Stimulated activated CD4-positive, alpha-beta T cell treated with anti-CD3 and anti-CD28 coated beads, Interleukin-12 subunit alpha, Interleukin-12 subunit beta, amount 100 ng/mL, for 4 hours (primary cell): Measurements from ENCODE around the gene MMP1.

Source experiments
- DNase-seq: peaks from one replicate; pipeline ENCODE4 v3.0.0-alpha.2; 2020

Gene MMP1

DNA sequence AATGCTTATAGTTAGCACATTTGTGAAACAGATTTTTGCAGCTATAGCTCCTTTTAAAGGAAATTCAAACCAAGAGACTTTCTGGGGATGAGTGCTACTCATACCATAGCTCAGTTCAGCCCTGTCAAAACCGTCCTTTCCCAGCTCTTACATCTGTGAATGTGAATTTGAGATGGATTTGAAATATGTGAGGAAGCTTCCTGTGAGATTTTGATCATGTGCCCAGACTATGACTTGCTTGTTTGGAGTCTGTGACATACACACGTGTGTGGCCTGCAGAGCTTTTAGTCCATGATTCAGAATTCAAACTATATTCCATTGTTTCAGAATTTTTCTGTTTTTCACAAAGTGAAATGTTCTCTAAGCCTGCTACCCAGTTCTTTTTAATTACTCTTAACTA, 4.4 kb upstream of the MMP1 start:
- DNase-seq: no peak

DNA sequence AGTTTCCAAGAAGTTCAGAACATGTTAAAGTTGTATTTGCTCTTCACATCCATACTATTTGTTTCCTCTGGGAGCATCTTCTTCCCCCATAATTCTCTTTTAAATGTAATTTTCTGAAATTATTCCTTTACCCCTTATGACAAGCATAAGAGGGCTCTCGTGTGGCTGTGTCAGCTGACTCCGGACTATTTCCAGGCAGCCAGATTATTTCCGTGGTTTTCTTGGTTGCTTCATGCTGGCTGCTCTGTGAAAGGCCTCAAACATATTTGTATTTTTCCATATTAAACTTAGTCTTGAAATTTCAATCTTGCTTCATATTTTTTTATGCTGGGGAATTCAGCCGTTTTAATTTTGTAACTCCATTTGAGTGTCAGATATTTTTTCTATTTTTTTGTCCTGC, 2.8 kb upstream of the MMP1 start:
- DNase-seq: no peak

DNA sequence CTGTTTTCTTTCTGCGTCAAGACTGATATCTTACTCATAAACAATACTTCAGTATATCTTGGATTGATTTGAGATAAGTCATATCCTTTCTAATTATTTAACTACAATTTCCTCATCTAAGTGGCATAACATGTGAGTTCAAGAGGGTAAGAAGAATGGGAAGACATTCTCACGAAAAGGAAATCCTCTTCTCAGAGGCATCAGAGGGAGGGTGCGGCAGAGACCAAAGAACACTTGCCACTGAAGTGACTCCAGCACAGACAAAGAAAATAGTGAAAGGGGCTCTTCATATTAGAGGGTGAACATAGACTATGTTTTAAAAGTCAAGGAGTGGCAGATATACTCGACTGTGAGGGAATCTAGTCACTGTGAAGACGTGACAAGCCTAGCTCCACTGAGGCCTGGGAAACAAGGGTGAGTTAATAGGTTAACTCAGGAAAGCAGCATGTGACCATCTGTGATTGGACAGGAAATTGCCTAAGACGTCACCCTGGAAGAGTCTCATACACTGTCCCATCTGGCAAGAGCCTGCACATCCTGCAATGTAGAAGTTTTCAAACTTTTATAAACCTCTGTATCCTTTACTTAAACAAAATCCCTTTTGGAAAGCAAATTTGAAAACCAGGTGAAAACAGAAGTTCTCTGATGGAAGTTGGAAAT, 1.9 kb upstream of the MMP1 start:
- DNase-seq: no peak

DNA sequence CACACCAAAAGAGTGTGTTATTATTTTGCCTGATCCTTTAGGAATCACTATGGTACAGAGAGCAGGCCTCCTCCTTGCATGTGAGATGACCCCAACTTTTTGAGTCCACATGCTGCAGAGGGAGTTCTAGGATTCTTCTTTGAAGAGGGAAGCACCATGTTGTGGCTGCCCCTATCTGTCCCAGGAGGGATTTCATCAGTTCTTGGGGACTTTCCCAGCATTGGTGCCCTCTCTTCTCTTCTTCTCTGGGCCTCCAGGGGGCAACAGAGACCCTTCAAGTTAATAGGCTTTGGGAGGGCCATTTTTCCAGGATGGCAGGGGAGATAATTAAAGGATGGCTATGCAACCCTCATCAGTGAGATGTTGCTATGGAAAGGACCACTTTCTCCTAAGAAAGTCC, 3.6 kb downstream of the MMP1 start:
- no peak for DNase-seq

DNA sequence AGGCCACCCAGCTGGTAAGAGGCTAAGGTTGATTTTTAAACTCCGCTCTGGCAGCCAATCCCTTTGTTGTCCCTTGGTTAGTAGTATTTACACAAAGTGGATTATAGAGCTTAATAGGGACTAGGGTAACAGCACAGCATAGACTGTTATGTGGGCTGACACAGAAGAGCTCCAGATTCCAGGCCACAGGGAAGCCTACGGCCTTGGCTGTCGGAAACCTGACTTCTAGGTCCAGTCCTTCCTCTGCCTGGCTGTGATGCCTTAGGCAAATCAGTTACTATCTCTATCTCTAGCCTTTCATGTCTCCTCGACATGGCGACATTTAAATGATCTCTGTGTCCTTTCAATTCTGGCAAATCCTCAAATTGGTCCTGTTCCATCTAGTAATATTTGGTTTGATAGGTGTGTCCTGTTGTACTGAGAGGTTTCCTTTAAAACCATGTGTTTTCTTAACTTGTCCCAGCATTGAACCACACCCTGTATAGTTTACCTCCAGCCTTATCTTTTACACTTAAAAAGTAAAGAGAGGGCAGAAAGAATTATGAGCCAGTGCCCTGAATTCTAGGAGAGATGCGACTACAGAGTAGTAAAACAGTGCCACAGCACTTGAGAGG, 4.2 kb downstream of the MMP1 start:
- no peak for DNase-seq

DNA sequence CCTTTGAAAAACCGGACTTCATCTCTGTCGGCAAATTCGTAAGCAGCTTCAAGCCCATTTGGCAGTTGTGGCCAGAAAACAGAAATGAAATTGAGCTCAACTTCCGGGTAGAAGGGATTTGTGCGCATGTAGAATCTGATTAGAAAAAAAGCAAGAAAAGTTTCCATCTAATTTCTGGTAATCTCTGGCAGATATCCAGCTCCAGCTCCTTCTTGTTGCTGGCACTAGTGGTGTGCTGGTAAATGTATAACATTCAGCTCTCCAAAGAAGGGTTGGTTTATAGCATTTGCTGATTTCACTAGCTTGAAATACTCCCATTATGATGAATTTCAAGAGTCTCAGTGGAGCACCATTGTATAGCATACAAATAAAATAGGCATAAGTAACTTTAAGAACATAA, 5.4 kb downstream of the MMP1 start:
- DNase-seq: no peak

DNA sequence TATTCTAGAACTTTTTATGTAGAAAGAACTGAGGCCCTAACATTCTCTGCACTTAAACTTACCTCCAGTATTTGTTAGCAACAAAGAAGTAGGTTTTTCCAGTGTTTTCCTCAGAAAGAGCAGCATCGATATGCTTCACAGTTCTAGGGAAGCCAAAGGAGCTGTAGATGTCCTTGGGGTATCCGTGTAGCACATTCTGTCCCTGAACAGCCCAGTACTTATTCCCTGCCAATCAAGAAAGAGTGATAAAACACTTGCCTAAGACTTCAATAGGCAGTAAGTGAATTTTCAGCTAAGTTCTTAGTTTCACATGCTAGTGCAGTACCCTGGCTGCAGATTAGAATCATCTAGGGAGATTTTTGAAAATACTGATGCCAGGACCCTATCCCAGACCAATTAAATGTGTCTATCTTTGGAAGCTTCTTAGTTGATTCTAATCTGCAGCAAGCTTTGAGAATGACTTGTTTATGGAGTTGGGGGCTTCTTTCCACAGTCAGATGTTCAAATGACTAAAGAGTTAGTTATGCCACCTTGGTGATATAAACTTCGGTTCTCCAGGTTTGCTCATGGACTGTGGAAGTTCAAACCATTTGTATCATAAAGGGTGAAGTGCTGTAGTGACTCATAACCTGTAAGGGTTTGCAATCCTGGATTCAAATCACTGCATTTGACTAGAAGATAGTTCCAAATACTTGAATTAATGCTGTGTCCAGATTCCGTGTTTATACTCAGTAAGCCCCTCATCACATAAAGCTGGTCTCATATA, 6.5 kb downstream of the MMP1 start:
- DNase-seq: no peak

DNA sequence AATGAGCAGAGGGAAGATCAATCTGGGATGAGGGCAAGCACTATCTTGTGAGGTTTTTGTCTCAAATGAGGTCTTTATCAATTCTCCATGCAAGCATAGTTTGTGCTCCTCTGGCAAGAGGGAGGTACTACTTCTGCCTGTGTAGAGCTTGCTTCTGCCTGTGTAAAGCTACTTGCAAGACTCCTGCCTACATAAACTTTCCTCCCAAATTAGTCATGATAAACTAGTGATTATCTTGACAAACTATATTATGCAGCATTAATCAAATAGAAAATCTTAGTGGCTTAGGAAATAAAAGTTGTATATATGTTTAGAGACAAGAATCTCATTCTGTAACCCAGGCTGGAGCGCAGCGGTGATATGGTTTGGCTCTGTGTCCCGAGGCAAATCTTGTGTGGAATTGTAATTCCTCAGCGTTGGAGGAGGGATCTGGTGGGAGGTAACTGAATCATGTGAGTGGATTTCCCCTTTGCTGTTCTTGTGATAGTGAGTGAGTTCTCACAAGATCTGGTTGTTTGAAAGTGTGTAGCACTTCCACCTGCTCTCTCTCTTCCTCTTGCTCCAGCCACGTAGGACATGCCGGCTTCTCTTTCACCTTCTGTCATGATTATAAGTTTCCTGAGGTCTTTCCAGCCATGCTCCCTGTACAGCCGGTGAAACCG, 9.5 kb downstream of the MMP1 start:
- no peak for DNase-seq

DNA sequence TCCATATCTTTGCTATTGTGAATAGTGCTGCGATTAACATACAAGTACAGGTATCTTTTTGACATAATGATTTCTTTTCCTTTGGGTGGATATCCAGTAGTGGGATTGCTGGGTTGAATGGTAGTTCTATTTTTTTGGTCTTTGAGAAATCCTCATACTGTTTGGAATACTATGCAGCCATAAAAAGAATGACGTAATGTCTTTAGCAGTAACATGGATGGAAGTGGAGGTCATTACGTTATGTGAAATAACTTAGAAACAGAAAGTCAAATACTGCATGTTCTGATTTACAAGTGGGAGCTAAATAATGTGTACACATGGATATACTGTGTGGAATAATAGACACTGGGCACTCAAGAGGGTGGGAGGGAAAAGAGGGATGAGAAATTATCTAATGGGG, 13.6 kb downstream of the MMP1 start:
- DNase-seq: no peak

DNA sequence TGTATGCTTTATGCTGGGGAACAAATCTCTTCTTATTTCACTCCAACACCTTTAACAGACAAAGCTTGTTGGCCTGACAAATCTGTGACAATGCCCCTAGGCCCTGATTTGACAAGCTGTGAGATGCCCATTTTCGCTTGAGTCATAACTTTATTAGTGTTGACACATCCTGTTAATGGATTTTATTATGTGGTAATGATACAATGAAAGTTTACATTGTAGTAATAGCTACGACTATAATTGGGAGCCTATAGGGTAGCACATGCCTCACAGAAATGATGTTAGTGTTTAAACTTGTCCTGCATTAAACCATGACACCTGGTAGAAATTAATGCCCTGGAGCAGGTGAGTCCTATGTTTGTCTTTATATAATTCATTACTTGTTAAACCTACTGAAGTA, 14.2 kb downstream of the MMP1 start:
- no peak for DNase-seq

DNA sequence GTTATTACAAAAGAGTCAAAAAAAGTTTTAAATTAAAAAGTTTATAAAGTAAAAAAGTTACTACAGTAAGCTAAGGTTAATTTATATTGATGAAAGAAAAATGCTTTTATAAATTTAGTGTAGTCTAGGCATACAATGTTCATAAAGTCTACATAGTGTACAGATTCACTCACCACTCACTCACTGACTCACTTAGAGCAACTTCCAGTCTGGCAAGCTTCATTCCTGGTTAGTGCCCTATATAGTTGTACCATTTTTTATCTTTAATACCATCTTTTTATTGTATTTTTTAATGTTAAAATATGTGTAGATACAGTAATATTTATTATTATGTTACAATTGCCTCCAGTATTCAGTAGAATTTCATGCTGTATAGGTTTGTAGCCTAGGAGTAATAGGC, 14.9 kb downstream of the MMP1 start:
- no peak for DNase-seq

DNA sequence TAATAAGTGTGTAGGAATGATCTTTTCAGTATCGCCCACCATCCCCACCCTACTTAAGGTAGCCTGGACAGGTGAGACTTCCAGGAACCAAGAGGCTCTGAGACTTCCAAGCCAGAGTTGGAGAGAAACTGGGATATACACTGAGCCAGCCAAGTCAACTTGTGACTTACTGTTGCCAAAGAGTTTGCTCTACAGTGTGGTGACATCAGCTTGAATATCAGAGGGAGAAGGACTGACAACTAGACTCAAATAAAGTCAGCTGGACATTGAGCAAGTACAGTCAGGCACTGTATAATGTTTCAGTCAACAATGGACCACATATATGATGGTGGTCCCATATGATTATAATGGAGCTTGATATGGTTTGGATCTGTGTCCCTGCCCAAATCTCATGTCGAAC, 16.3 kb downstream of the MMP1 start:
- DNase-seq: no peak

DNA sequence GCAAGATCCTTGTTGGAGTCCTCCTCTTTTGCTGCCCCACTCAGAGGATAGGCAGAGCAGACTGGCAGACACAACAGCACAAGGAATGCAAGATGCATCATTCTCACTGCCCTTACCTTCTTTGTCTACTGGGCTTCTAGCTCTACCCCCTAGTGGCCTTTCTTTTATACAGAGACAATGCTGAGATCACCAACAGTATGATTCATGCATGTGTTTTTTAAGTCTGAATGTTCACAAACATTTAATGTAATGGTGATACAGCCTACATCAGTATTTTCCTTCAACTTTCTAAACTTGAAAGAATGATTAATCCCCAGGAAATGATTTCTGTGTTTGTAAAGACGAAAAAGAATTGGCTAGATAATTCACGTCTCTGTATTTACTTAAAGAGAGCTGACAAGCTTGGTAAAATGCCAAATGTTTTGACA, 17.5 kb downstream of the MMP1 start, which contains the start of gene MMP10:
TSS of gene MMP10 (minus strand) at position 138 of the 428 bp plus-strand sequence. CDS start at position 101, 37 bp downstream.
- DNase-seq: no peak

DNA sequence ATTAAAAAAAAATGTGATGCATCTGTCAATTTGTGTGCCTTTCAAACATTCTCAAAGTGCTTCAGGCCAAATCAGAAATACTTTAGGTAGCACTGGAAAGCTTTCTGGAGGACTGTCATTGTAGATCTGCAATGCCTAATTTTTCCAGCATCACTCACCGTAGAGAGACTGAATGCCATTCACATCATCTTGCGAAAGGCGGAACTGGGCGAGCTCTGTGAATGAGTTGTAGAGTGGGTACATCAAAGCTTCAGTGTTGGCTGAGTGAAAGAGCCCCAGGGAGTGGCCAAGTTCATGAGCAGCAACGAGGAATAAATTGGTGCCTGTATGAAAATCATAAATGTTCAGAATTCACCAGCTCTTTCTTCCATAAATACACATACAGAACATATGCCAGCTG, 21.5 kb downstream of the MMP1 start:
- DNase-seq: no peak

DNA sequence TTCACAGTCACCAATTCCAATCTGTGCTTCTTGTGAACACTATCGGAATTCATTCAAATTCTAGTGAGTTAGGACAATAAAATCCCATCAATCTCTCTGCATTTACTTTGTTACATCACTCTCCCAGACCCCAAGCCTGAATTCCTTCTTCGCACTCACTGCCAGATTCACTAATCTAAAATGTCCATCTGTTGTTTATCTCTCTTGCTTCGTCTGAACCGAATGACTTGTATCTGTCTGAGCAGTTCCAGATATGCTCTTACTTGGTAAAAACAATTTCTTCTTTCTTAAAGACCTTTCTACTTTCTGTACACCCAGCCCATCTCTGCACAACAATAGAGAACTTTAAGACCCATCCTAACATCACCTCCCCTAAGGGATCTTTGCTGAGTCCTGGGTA, 24.6 kb downstream of the MMP1 start:
- no peak for DNase-seq

DNA sequence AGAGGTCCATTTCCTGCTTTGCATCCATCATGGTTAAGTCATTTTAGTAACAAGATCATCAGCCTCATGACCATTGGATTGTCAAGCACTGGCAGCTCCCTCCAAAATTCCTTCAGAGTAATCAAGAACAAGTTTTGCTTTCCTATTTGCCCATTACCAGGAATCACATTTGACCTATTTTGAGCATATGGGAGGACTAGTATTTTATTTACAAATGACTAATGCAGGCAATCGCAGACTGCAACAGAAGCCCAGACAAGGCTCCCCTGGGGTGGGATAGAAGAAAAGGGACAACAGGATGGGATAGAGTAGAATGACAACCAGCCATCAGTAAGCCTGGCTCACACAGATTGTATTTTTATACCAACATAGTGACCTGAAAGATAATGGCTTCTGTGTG, 26.6 kb downstream of the MMP1 start:
- no peak for DNase-seq

DNA sequence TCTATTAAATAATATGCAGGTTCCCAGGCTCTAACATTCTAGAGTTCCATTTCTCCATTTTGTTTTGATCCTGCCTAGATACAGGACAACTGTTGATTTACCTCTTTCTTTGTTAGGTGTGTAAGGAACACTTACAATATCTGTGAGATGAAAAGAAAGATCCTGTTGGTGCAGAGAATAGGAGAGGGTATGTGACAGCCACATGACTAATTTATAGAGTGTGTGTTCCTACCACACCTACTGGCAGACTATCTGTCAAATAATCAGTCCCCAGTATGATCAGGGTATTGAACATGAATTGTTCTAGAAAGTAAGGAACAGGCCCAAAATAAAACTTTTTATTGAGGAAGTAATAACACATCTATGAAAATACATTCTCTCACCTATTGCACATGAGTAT, 27.8 kb downstream of the MMP1 start:
- no peak for DNase-seq

DNA sequence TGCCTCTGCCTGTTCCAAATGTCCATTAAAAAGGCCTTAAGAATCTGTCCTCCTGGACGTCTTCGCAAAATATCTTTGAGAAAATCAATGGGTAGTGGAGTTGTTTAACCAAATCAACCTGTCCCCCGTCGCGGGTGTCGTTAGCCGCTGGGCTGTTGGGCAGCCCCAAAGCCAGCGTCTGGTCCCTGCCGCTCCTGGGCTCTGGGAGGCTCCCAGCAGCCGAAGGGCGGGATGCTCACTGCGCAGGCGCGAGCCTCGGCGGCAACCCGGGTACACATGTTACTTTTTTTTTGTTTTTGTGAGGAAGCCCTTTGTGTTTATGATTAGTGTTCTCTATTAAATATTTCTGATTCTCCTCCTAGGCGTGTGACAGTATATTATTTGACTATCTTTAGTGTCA, 30.2 kb downstream of the MMP1 start:
- no peak for DNase-seq

DNA sequence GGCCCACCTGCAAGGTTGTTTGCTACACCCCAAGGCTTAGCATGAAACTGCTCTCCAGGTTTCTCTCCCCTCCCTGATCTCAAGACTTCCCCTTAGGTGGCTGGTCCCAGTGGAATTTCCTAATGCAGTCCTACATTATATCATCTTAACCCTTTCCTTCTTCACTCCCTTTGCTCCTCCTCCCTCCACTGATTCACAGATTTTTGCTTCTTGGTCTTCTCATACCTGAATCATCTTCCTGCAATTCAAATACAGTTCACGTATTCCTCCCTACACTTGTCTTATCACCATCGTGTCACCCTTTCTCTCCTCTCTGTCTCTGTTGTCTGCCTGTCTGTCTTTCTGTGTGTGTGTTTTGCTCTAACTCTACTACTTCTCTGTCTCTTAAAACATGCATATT, 34.5 kb downstream of the MMP1 start:
- DNase-seq: no peak

DNA sequence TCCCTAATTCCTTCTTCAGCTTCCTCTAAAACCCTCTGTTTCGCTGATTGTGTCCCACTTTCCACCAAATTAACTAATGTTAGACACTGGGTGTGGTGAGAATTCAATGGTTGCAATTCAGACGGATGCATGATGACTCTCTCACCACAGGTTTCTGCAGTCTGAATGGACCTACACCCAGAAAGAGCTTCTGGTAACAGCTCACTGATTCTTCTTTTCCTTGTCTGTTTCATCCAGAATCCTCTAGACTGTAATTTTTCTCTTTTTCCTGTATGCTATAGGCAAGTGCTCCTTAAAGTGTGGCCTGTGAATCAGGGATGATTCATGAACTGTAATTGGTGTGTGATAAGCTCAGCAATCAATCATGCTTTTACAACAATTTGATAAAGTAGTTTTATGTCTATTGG, 35.6 kb downstream of the MMP1 start:
- DNase-seq: no peak

DNA sequence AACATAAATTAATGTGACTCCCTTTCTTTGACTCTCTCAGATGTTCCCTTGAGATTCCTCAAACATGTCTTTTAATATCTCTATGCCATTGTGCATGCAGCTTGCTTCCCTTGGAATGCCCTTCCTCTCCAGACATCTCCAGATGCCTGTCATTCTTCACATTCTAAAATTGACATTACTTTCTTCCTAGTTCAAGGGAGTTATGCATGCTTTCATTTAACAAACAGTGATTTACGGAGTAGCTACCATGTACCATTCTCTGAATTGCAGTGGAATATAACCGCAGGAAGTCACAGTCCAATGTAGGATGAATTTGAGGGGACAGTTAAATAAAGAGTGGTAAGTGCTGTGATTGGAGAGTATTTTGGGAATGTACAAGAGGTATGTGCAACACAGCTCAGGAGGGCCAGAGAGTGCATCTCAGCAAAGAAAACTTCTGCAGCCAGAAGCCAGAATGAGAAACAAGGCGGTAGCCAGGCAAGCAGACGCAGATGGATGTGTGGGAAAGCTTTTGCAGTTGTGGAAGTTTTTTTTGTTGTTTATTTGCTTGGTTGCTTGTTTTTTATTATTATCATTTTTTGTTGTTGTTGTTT, 36.2 kb downstream of the MMP1 start:
- DNase-seq: no peak

DNA sequence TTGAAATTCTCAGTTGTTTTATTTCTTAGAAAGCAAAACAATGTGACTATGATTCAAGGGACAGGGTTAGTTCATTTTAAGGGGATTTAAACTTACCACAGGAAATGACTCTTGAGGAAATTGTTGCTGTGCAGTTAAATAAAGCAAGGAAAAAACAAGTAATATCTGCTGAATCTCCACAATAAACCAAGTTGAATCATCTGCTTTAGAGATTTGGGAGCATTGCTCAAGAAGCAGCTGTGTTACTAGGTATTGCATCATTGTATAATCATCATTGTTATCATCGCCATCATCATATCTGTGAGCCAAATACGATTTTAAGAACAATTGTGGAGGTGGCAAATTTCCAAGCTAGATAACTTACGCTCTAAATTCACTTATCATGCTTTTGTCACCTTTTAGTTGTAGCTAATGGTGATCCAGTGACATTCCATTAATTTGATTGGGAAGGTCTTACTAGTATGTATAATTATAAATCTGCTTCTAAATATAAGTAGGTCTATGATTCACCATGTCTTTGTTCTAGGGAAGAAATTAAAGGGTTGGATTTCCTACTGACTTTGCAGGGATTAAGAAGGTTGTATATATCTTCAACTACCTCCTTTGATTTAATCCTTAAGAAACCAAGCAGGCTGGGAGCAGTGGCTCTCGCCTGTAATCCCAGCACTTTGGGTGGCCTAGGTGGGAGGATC, 37.5 kb downstream of the MMP1 start:
- DNase-seq: no peak
